Smooth muscle cell of the brain vasculature (primary cell): ENCODE results near the gene TAF11L3.
"Not testable (repeated sequence)": the region's sequence is repeated elsewhere in the genome, so short reads cannot be mapped to it uniquely, and the experiment has no call there.

ENCODE experiments used
- DNase-seq: peaks from one replicate; pipeline ENCODE4 v3.0.0-alpha.2; 2012; ENCODE audit warnings: low read depth, low spot score

Gene TAF11L3

DNA sequence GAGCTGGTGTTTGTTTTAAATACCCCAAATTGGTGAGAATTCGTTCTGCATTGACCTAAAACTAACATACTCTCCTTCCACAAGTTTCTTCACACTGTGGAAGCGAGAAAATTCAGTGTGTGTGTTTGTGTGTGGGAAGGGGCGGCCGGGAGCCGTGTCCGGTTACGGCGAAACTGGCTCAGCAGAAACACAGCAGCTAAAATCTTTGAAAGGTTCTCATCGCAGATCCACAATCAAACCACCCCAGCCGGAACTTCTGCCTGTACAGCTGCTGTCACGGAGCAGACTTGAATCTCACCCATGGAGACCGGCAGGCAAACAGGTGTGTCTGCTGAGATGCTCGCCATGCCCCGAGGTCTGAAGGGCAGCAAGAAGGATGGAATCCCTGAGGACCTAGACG, at the start of gene TAF11L3:
TSS of gene TAF11L3 (plus strand) at position 301 of the 400 bp plus-strand sequence.
- DNase-seq = not testable (repeated sequence)

DNA sequence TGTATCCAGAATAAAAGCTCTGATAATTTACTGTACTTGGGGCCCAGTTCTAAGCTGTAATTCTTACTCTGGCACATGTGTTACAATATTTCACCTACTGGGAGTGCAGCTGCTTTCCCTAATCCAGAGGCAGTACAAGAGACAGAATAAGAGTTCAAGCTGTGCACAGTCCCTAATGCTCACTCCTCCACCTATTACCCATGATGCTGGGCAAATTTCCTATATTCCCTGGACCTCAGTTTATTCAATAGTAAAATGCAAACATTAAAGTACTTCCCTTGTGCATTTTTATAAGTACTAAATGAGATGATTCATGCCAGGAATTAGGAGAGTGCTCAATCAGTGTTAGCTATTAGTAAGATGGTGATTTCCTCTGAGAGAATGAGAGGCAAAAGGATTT, 48.1 kb upstream of the TAF11L3 start:
- no peak for DNase-seq

- not testable (repeated sequence) for DNase-seq
These were observed 43.1 kb upstream of the TAF11L3 start for GRCh38 chr5:17475064-17475463.

GRCh38 chr5:17477043-17477442, 41.1 kb upstream of the TAF11L3 start:
- DNase-seq = no peak

DNA sequence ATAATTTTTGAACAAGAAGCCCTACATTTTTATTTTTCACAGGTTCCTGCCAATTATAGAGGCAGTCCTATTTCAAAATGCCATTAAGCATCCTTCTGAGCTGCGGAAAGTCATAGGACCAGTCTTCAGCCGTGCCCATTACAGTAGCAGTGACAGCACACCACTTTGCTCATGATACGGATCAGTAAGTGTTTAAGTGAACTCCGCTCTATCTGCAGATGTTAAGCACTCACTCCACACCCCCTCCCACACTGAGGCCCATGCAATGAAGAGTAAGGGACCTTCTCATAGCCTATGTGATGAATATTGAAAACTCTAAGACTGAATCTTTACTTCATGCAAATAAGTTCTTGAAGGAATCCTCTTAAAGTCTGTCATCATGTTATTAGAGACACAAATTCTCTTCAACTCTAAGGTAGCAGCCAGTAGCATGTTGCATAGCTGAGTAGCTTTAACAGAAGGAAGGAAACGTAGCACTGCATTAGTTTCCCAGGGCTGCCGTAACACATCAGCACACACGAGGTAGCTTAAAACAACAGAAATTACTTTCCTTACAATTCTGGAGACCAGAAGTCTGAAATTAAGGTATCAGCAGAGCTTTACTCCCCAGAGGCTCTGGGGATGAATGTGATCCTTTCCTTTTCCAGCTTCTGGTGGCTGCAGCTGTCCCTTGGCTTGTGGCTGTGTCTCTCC, 40.4 kb upstream of the TAF11L3 start:
- DNase-seq = no peak

DNA sequence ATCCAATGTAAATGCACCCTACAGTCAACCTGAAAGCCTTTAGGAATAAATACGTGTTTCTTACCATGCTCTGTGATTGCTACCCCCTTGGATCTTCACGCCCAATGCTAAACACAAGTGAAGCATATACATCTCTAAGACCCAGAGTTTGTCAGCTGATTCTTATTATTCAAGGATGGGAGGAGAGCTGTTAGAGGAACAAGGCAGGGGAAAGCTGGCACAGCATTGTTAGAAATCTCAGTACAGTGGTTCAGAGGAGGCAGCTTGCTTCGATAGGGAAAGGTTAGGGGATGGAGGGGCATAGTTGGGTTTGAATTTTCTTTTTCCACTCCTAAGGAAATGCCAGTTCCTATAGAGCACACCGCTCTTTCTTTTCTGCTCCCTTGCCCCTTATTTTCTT, 36.8 kb upstream of the TAF11L3 start:
- no peak for DNase-seq

DNA sequence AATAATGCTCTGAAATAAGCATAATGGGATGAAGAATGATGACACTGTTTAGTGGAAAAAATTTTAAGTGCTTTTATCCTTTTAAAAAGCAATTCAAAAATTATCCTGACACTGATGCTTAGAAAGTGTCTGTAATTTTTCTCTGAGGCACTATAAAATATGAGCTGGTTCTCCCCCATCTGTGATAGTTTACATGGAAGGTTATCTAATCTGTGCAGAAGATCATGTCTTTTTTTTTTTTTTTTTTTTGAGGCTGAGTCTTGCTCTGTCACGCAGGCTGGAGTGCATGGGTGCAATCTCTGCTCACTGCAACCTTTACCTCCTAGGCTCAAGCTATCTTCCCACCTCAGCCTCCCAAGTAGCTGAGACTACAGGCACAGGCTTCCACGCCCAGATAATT, 35.4 kb upstream of the TAF11L3 start:
- DNase-seq = no peak

DNA sequence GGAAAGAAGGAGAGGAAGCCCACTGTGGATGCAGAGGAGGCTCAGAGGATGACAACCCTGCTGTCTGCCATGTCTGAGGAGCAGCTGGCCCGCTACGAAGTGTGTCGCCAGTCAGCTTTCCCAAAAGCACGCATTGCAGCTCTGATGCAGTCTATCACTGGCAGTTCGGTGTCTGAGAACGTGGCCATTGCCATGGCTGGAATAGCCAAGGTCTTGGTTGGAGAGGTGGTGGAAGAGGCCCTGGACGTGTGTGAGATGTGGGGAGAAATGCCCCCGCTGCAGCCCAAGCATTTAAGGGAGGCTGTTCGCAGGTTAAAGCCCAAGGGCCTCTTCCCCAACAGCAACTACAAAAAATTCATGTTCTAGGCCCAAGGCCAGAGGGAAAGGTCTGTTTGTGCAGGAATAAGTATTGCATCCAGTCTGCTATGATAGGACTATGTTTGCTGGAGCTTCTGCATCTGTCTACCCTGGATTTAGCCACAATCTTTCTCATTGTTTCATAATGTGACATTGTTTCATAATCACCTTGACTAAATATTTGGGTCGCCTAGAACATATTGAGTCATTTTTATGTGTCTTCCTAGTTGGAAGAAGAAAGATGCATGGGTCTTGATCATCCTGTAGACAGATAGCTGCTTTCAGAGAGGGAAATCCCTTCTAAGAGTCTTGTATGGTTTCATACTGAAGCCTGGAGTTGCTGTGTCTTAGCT, 31.5 kb upstream of the TAF11L3 start:
- DNase-seq = not testable (repeated sequence)

- DNase-seq = no peak
These were observed 31.0 kb upstream of the TAF11L3 start for GRCh38 chr5:17487174-17487512.

DNA sequence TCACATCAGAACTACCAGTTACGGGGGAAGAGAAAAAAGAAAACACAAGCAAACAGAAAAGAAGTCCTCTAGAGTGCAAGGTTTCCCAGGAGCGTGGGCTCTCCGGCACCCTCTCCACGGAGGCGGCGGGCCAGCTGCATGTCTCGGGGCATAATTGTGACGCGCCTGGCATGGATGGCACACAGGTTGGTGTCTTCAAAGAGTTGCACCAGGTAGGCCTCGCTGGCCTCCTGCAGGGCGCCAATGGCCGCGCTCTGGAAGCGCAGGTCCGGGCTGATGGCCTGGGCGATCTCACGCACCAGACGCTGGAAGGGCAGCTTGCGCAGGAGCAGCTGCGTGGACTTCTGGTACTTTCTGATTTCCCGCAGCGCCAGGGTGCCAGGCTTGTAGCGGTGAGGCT, 26.9 kb upstream of the TAF11L3 start:
- not testable (repeated sequence) for DNase-seq

- DNase-seq = no peak
These were observed 25.4 kb upstream of the TAF11L3 start for GRCh38 chr5:17492770-17493169.

- DNase-seq = no peak
These were observed 20.7 kb upstream of the TAF11L3 start for GRCh38 chr5:17497446-17497845.

- DNase-seq = not testable (repeated sequence)
These were observed 20.2 kb upstream of the TAF11L3 start, which contains the start of gene TAF11L2 for GRCh38 chr5:17497931-17498330. TSS of gene TAF11L2 (plus strand) at chr5:17498231.

GRCh38 chr5:17511775-17512325, 6.3 kb upstream of the TAF11L3 start:
- DNase-seq = no peak

DNA sequence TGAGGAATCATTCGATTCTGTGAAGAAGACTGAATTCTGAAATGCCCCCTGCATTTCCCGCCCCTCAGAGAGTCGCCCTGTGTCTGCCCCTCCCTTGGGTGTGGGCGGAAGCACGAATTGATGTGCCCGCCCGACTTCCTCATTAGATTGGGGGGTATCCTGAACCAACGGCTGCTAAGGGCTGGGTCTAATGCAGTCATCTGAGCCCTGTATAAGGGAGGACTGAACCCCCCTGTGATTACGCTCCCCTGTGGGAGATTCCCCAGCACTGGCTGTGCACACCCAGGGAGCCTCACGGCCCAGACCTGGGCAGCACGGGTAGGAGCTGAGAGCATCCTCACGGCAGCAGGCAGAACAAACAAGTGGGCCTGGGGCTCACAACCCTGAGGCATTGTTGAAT, 641 bp upstream of the TAF11L3 start:
- not testable (repeated sequence) for DNase-seq

DNA sequence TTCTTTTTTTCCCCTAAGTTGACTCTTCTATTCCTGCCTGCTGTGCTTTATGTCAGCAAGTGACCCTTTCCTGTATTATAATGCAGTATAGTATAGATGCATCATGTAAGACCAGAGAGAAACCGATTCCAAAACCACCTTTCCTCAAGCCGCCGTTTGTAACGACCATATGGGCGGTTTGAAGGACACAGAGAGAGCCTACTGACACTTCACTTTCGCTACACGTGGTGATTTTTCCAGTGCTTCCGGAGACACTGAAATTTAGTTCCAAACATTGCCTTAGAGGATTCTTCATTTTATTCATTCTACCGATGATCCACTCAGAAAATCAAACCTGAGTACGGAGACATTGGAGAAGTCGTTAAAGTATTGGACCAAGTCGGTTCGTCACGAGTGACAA, 1.3 kb downstream of the TAF11L3 start:
- not testable (repeated sequence) for DNase-seq

GRCh38 chr5:17521501-17521900, 3.3 kb downstream of the TAF11L3 start, which contains the start of gene TAF11L4:
TSS of gene TAF11L4 (plus strand) at chr5:17521801.
- not testable (repeated sequence) for DNase-seq

DNA sequence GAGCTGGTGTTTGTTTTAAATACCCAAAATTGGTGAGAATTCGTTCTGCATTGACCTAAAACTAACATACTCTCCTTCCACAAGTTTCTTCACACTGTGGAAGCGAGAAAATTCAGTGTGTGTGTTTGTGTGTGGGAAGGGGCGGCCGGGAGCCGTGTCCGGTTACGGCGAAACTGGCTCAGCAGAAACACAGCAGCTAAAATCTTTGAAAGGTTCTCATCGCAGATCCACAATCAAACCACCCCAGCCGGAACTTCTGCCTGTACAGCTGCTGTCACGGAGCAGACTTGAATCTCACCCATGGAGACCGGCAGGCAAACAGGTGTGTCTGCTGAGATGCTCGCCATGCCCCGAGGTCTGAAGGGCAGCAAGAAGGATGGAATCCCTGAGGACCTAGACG, 6.8 kb downstream of the TAF11L3 start, which contains the start of gene TAF11L5:
TSS of gene TAF11L5 (plus strand) at position 301 of the 400 bp plus-strand sequence.
- DNase-seq = not testable (repeated sequence)

GRCh38 chr5:17526504-17526903, 8.3 kb downstream of the TAF11L3 start:
- not testable (repeated sequence) for DNase-seq

GRCh38 chr5:17528369-17528768, 10.2 kb downstream of the TAF11L3 start, which contains the start of gene TAF11L6:
TSS of gene TAF11L6 (plus strand) at chr5:17528669.
- DNase-seq = not testable (repeated sequence)
